CD4-positive, alpha-beta T cell (primary cell): ENCODE measurements around the gene AQP10. TPM values are rescaled to one million over a fixed set of nuclear protein-coding genes. Genes with fewer than 3 reads are reported as not detected.

Experiments
- ATAC-seq: fragments of 200-7000 bp; cut with Tn5 transposase; one replicate; pipeline ENCODE4 v1.10.0; 2022; ENCODE audit warnings: mild to moderate bottlenecking; ENCODE audit not compliant: poor library complexity
- CTCF ChIA-PET: fragments of 350-600 bp; sonication (Branson Sonifier 250); formaldehyde crosslinking; loops from one replicate; lab custom pipeline; 2021; ENCODE audit warnings: antibody characterized with exemption, inconsistent platforms; lab: Charles Lee
- POLR2A ChIA-PET: fragments of 350-600 bp; sonication (Branson Sonifier 250); formaldehyde crosslinking; loops from one replicate; lab custom pipeline; 2021; ENCODE audit warnings: antibody characterized with exemption, inconsistent platforms; lab: Charles Lee
- DNase-seq, 14 experiments: peaks; one replicate each; pipeline ENCODE4 v3.0.0-alpha.2; 2013 to 2020; ENCODE audit warnings: mixed read lengths in 2 of 14
- H3K27ac ChIP-seq, 2 donors: one replicate each; pipeline versions ENCODE4 v1.5.1 to v1.7.0; 2013; ENCODE audit warnings: low read length in 2 of 2, low read depth in 1 of 2, mild to moderate bottlenecking in 1 of 2
- H3K27me3 ChIP-seq, 2 experiments: 1 replicate in 1 of 2; 2 replicates in 1 of 2; pipeline versions ENCODE4 v1.6.1 to v1.7.0; 2013; ENCODE audit warnings: low read length in 2 of 2, control low read depth in 1 of 2, mild to moderate bottlenecking in 1 of 2, moderate library complexity in 1 of 2; ENCODE audit not compliant: insufficient read depth in 2 of 2, control insufficient read depth in 1 of 2
- H3K36me3 ChIP-seq: one replicate; pipeline ENCODE4 v1.6.1; 2013; ENCODE audit warnings: low read length, control low read depth; ENCODE audit not compliant: insufficient read depth
- H3K4me1 ChIP-seq: one replicate; pipeline ENCODE4 v1.6.1; 2013; ENCODE audit warnings: low read length, control low read depth; ENCODE audit not compliant: insufficient read depth
- H3K4me3 ChIP-seq: one replicate; pipeline ENCODE4 v1.5.1; 2013; ENCODE audit warnings: mild to moderate bottlenecking, low read length, moderate library complexity
- H3K9me3 ChIP-seq, 2 experiments: 1 replicate in 1 of 2; 2 replicates in 1 of 2; pipeline versions ENCODE4 v1.6.1 to v1.7.0; 2013; ENCODE audit warnings: low read length in 2 of 2, mild to moderate bottlenecking in 2 of 2, control low read depth in 1 of 2, moderate library complexity in 1 of 2; ENCODE audit not compliant: control insufficient read depth in 1 of 2, insufficient read depth in 1 of 2
- H3K27ac Mint-ChIP-seq: one replicate; pipeline ENCODE4 v1.8.0; 2020; ENCODE audit warnings: mixed read lengths
- H3K27me3 Mint-ChIP-seq: one replicate; pipeline ENCODE4 v1.8.0; 2021; ENCODE audit warnings: mixed read lengths
- H3K36me3 Mint-ChIP-seq: one replicate; pipeline ENCODE4 v1.8.0; 2021; ENCODE audit warnings: low read depth, mixed read lengths
- H3K4me1 Mint-ChIP-seq: one replicate; pipeline ENCODE4 v1.8.0; 2021; ENCODE audit warnings: low read depth, mixed read lengths
- H3K4me3 Mint-ChIP-seq: one replicate; pipeline ENCODE4 v1.8.0; 2020; ENCODE audit warnings: mild to moderate bottlenecking, mixed read lengths
- H3K9me3 Mint-ChIP-seq: one replicate; pipeline ENCODE4 v1.8.0; 2020; ENCODE audit warnings: mixed read lengths
- CTCF ChIP-seq: fragments of 200-600 bp; IDR thresholded peaks from one replicate; pipeline ENCODE4 v1.8.0; 2022; ENCODE audit warnings: antibody characterized with exemption, mild to moderate bottlenecking
- intact Hi-C, 2 experiments: fragments of 100-400 bp; cut with DNase I in 1 of 2; cut with micrococcal nuclease in 1 of 2; formaldehyde crosslinking; loops; one replicate each; pipeline versions ENCODE4 v1.15.1 to v1.9.0; 2023 to 2025; cut with DNase I, micrococcal nuclease
- total RNA-seq, 174 experiments: library from RNA in 2 of 174; stranded (reverse) in 2 of 174; gene quantifications; one replicate each; pipeline ENCODE4 v1.2.3 and lab custom pipeline; 2021 to 2026

The AQP10 gene
- total RNA-seq, 2 experiments from 2014 or later: not detected

DNA sequence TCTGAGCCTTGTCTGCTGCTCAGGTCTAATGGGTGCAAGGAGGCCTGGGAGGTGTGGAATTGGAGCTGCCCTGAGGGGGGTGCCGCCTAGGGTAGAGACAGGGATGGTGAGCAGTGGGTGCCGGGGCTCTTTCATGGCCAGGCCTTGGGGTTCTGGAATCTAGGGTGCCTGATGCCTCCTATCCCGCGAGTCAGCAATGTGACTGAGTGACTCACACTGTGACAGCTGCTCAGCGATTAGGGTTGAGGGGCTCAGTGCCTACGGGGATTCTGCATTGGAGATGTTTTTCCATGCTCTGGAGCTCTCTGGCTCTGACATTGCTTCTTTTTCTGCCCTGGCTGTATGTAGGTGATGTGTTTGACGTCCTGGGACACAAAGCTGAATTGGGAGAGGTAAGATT lies 21.2 kb downstream of the AQP10 start:
- DNase-seq (peak in 2 of 14 experiments; percentile 13 to 43), ATAC-seq (no peak)
- Histone ChIP-seq H3K9me3 (no peaks in the 10 kb centered on the region), H3K4me1 (peaks cover 99% of the 10 kb centered on the region), H3K4me3 (peak overlapping the region; percentile 62), H3K36me3 (peaks cover 94% of the 10 kb centered on the region), H3K27me3 (no peaks in the 10 kb centered on the region), H3K27ac (peak overlapping the region; percentile 53 to 78)
- Mint-ChIP-seq H3K9me3 (no peaks in the 10 kb centered on the region), H3K27me3 (no peaks in the 10 kb centered on the region), H3K4me1 (peaks cover 89% of the 10 kb centered on the region), H3K27ac (peak overlapping the region; percentile 94), H3K36me3 (peaks cover 97% of the 10 kb centered on the region), H3K4me3 (peak overlapping the region; percentile 83)
- CTCF ChIA-PET: interaction anchor here (0.6 to 4.2 kb wide), 3 partner anchors 17 to 95 kb away, joined by 3 to 23 read pairs (median 4); partner anchors contain the start of gene ATP8B2
- intact Hi-C loops: loop anchor here (2.0 to 5.0 kb wide), 4 partner anchors 13 to 143 kb away; partner anchors contain the start of gene ATP8B2 (in 1 of the 2)
- no peak for TF ChIP-seq CTCF
- POLR2A ChIA-PET: interaction anchor here (0.9 to 5.3 kb wide), 6 partner anchors 8 to 160 kb away, joined by 3 to 45 read pairs (median 11); partner anchors contain the start of gene ATP8B2

DNA sequence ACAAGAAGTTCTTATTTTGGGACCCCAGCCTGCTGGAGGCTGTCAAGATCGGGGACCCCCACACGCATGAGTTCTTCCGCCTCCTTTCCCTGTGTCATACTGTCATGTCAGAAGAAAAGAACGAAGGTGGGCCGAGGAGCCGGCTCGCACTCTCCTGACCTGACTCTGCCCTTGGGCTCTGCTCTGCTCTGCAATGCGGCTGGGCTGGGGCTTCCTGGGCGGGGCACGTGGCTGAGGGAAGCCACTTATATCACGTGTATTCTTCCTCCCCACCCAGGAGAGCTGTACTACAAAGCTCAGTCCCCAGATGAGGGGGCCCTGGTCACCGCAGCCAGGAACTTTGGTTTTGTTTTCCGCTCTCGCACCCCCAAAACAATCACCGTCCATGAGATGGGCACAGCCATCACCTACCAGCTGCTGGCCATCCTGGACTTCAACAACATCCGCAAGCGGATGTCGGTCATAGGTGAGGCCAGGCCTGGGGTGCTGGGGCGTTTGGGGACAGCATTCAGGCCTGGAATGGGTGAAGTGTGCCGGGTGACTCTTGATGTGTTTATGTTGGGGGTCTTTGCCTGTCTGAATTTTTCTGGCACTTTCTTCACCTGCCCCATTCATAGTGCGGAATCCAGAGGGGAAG lies 22.1 kb downstream of the AQP10 start:
- DNase-seq (peak; percentile 56 to 92 (median 74)), ATAC-seq (peak; percentile 94)
- Mint-ChIP-seq H3K4me1 (peaks cover 87% of the 10 kb centered on the region), H3K4me3 (peak overlapping the region; percentile 83), H3K9me3 (no peaks in the 10 kb centered on the region), H3K36me3 (peaks cover 97% of the 10 kb centered on the region), H3K27me3 (no peaks in the 10 kb centered on the region), H3K27ac (peak overlapping the region; percentile 94)
- peak overlapping the region; percentile 62 for H3K4me3 ChIP-seq
- CTCF ChIA-PET: interaction anchor here (0.9 to 5.2 kb wide), 5 partner anchors 8 to 138 kb away, joined by 3 to 47 read pairs (median 15); partner anchors contain the start of gene ATP8B2
- no peaks in the 10 kb centered on the region for H3K9me3 ChIP-seq
- peaks cover 95% of the 10 kb centered on the region for H3K36me3 ChIP-seq
- TF ChIP-seq CTCF: no peak
- H3K27ac ChIP-seq: peak overlapping the region; percentile 53 to 78
- intact Hi-C loops: loop anchor here (1.0 to 5.0 kb wide), 5 partner anchors 14 to 144 kb away; partner anchors contain the start of gene ATP8B2 (in 1 of the 2)
- POLR2A ChIA-PET: interaction anchor here (0.8 to 5.3 kb wide), 13 partner anchors 9 to 161 kb away, joined by 3 to 45 read pairs (median 4); partner anchors contain the start of gene ATP8B2
- H3K4me1 ChIP-seq: peaks cover 96% of the 10 kb centered on the region
- no peaks in the 10 kb centered on the region for H3K27me3 ChIP-seq

DNA sequence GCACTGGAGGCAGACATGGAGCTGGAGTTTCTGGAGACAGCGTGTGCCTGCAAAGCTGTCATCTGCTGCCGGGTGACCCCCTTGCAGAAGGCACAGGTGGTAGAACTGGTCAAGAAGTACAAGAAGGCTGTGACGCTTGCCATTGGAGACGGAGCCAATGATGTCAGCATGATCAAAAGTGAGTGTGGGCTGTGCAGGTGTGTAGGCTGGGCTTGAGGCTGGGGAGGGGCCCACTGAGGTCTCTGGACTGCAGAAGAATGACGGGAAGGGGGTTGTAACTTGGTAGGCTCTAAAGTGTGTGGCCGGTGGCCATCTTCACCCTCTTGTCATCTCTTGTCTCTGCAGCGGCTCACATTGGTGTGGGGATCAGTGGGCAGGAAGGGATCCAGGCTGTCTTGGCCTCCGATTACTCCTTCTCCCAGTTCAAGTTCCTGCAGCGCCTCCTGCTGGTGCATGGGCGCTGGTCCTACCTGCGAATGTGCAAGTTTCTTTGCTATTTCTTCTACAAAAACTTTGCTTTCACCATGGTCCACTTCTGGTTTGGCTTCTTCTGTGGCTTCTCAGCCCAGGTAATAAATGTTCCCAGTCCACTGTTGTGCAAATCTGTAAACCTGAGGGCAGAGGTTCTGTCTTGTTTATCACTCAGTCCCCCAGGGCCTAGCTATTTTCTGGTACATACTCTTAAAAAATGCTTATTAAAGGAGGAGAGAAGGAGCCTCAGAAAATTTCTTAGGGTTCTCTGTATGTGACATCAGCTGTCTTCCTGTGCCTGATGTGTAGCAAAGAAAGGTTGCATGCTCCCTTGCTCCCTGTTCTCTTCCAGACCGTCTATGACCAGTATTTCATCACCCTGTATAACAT lies 24.3 kb downstream of the AQP10 start:
- ATAC-seq: peak; percentile 41
- ChIA-PET CTCF (interaction anchor here (0.9 to 5.2 kb wide), 9 partner anchors 10 to 202 kb away, joined by 3 to 47 read pairs (median 4); partner anchors contain the start of gene ATP8B2), POLR2A (interaction anchor here (1.0 to 5.3 kb wide), 5 partner anchors 11 to 72 kb away, joined by 3 to 45 read pairs (median 8); partner anchors contain the start of gene ATP8B2)
- Mint-ChIP-seq H3K9me3 (no peaks in the 10 kb centered on the region), H3K36me3 (peaks cover 99% of the 10 kb centered on the region), H3K4me1 (peaks cover 76% of the 10 kb centered on the region), H3K27ac (peak overlapping the region; percentile 89), H3K27me3 (no peaks in the 10 kb centered on the region), H3K4me3 (peak overlapping the region; percentile 95)
- Histone ChIP-seq H3K4me1 (peaks cover 91% of the 10 kb centered on the region), H3K27me3 (no peaks in the 10 kb centered on the region), H3K4me3 (peak overlapping the region; percentile 62), H3K36me3 (peaks cover 96% of the 10 kb centered on the region), H3K9me3 (no peaks in the 10 kb centered on the region), H3K27ac (peak overlapping the region in 1 of 2 donors; percentile 7)
- peak; percentile 66 to 89 (median 77) for DNase-seq
- intact Hi-C loops: loop anchor here in 1 of 2 experiments (5.0 kb wide), 1 partner anchor 122 kb away; no protein-coding TSS in a partner anchor
- peak; percentile 91 for TF ChIP-seq CTCF
